ENCODE data around the gene TECPR2. TPM values are rescaled to one million over a fixed set of nuclear protein-coding genes. Genes with fewer than 3 reads are reported as not detected.
A peak's percentile ranks its signal among the peaks of the same experiment; 100 is the strongest.

TECPR2 gene
- total and polyA plus RNA-seq, 2 of the 13 experiments (the other 11 are each of a cell fraction or from before 2014, with no cell fraction given): 3.5 to 5.7 TPM

GRCh38 chr14:102540315-102541028 lies 177.7 kb downstream of the TECPR2 start (continued):
- no peak for TF ChIP-seq KLF6 (CRISPR knock-in tag; IDR thresholded peaks at IDR 0.05)
- TF ChIP-seq FLYWCH1 (CRISPR knock-in tag; IDR thresholded peaks at IDR 0.05): no peak
- peak; percentile 82; the same call in 1 of the 2 replicates for TF ChIP-seq CCDC6 (CRISPR knock-in tag; IDR thresholded peaks at IDR 0.05)
- TF ChIP-seq AGO2 (optimal IDR thresholded peaks at IDR 0.05; ENCODE audit: low read depth, low read length): peak; percentile 68
- no peak for TF ChIP-seq ZNF318 (CRISPR knock-in tag; IDR thresholded peaks at IDR 0.05)
- TF ChIP-seq BORCS8-MEF2B (CRISPR knock-in tag; IDR thresholded peaks at IDR 0.05): no peak
- TF ChIP-seq ZNF350 (CRISPR knock-in tag; IDR thresholded peaks at IDR 0.05; ENCODE audit: borderline replicate concordance, low read depth): no peak
- TF ChIP-seq KLF9 (CRISPR knock-in tag; IDR thresholded peaks at IDR 0.05; ENCODE audit: low read depth): no peak
- no peak for TF ChIP-seq SCMH1 (CRISPR knock-in tag; IDR thresholded peaks at IDR 0.05; ENCODE audit: borderline replicate concordance)
- TF ChIP-seq ZNF484 (CRISPR knock-in tag; IDR thresholded peaks at IDR 0.05; ENCODE audit: borderline replicate concordance, low read depth): no peak
- TF ChIP-seq ZNF101 (CRISPR knock-in tag; IDR thresholded peaks at IDR 0.05; ENCODE audit: borderline replicate concordance, low read depth): no peak
- no peak for TF ChIP-seq NR2F2 (IDR thresholded peaks at IDR 0.05; ENCODE audit: borderline replicate concordance, low read depth)
- TF ChIP-seq MTA1 (CRISPR knock-in tag; IDR thresholded peaks at IDR 0.05; ENCODE audit: borderline replicate concordance): no peak
- no peak for TF ChIP-seq ZNF264 (CRISPR knock-in tag; IDR thresholded peaks at IDR 0.05)
- TF ChIP-seq USF2 (IDR thresholded peaks at IDR 0.05; ENCODE audit: low read depth, low read length): no peak
- no peak for TF ChIP-seq USF2 (CRISPR knock-in tag; IDR thresholded peaks at IDR 0.05; ENCODE audit: borderline replicate concordance)
- TF ChIP-seq WIZ (CRISPR knock-in tag; IDR thresholded peaks at IDR 0.05): peak; percentile 55; the same call in 1 of the 2 replicates
- no peak for TF ChIP-seq ZNF335 (CRISPR knock-in tag; IDR thresholded peaks at IDR 0.05)
- TF ChIP-seq ZSCAN25 (CRISPR knock-in tag; IDR thresholded peaks at IDR 0.05): no peak
- no peak for TF ChIP-seq KDM6A (CRISPR knock-in tag; IDR thresholded peaks at IDR 0.05; ENCODE audit: low read depth)
- peak; percentile 8; the same call in 1 of the 2 replicates for TF ChIP-seq NCOA2 (CRISPR knock-in tag; IDR thresholded peaks at IDR 0.05)
- no peak for TF ChIP-seq ZNF468 (CRISPR knock-in tag; IDR thresholded peaks at IDR 0.05)
